HG03378 (cell line): ENCODE data around the gene TSPO2.

Experiments used
- ATAC-seq: cut with Tn5 transposase; IDR thresholded peaks from one replicate; pipeline ENCODE4 v1.9.1; 2021; ENCODE audit warnings: mild to moderate bottlenecking, moderate library complexity; ENCODE audit not compliant: unreplicated experiment

TSPO2 gene

GRCh38 chr6:41049955-41050354, 7.7 kb downstream of the TSPO2 start:
- ATAC-seq, result no peak

- ATAC-seq, result no peak
Observed at GRCh38 chr6:41050536-41050935, 8.3 kb downstream of the TSPO2 start.

GRCh38 chr6:41051873-41052272, 9.6 kb downstream of the TSPO2 start:
- ATAC-seq, result no peak

- ATAC-seq, result no peak
Observed at GRCh38 chr6:41053041-41053440, 10.8 kb downstream of the TSPO2 start, which contains the start of gene APOBEC2. Gene APOBEC2, plus strand, starts transcription at chr6:41053202. Its CDS starts 146 bp downstream, at chr6:41053348.

- no peak for ATAC-seq
Observed at GRCh38 chr6:41054511-41054910, 12.2 kb downstream of the TSPO2 start.

- ATAC-seq, result no peak
Observed at GRCh38 chr6:41055149-41055548, 12.9 kb downstream of the TSPO2 start.

GRCh38 chr6:41056768-41057490, 14.7 kb downstream of the TSPO2 start:
- no peak for ATAC-seq

GRCh38 chr6:41058783-41059181, 16.5 kb downstream of the TSPO2 start:
- no peak for ATAC-seq

GRCh38 chr6:41059556-41059955, 17.3 kb downstream of the TSPO2 start:
- no peak for ATAC-seq

- ATAC-seq, result no peak
Observed at GRCh38 chr6:41061196-41061726, 19.0 kb downstream of the TSPO2 start.

- ATAC-seq, result no peak
Observed at GRCh38 chr6:41062056-41062455, 19.8 kb downstream of the TSPO2 start.

- ATAC-seq, result no peak
Observed at GRCh38 chr6:41063884-41064285, 21.6 kb downstream of the TSPO2 start.

GRCh38 chr6:41064841-41065240, 22.6 kb downstream of the TSPO2 start:
- ATAC-seq, result no peak

- no peak for ATAC-seq
Observed at GRCh38 chr6:41065550-41066026, 23.3 kb downstream of the TSPO2 start.

GRCh38 chr6:41066867-41067304, 24.6 kb downstream of the TSPO2 start:
- ATAC-seq, result no peak

- ATAC-seq, result no peak
Observed at GRCh38 chr6:41071501-41071922, 29.2 kb downstream of the TSPO2 start.

GRCh38 chr6:41071923-41072835, 29.9 kb downstream of the TSPO2 start, which contains the start of gene OARD1:
Gene OARD1, minus strand, starts transcription at chr6:41072356. Its CDS starts 722 bp downstream, at chr6:41071634.
- ATAC-seq, result peak; percentile 63

GRCh38 chr6:41072836-41073202, 30.6 kb downstream of the TSPO2 start, which contains the start of gene NFYA:
Gene NFYA, plus strand, starts transcription at chr6:41072974. Its CDS starts 6,116 bp downstream, at chr6:41079090.
- peak; percentile 53 for ATAC-seq

GRCh38 chr6:41073203-41073967, 31.1 kb downstream of the TSPO2 start:
- peak; percentile 18 for ATAC-seq

- ATAC-seq, result no peak
Observed at GRCh38 chr6:41073968-41074691, 31.9 kb downstream of the TSPO2 start.
